Bone marrow (tissue), 2 donors: ENCODE measurements around the gene IRF7.
"Not testable (repeated sequence)": the region's sequence is repeated elsewhere in the genome, so short reads cannot be mapped to it uniquely, and the experiment has no call there.

Source experiments
- DNase-seq, 2 donors: peaks; one replicate each; lab custom pipeline; 2025; lab: John Stamatoyannopoulos, UW

The IRF7 gene

GRCh38 chr11:615504-616319, at the start of gene IRF7:
Gene IRF7 (minus strand): TSS chr11:615950. CDS start chr11:615364, 586 bp downstream.
- DNase-seq: peak; percentile 93 to 94

GRCh38 chr11:665062-665703, 49.4 kb upstream of the IRF7 start:
- no peak for DNase-seq

GRCh38 chr11:662689-663274, 47.0 kb upstream of the IRF7 start:
- peak; percentile 17 to 22 for DNase-seq

GRCh38 chr11:660681-661444, 45.1 kb upstream of the IRF7 start:
- DNase-seq: no peak

GRCh38 chr11:660281-660680, 44.5 kb upstream of the IRF7 start:
- DNase-seq: no peak

- DNase-seq: no peak
Observed at GRCh38 chr11:659532-660085, 43.9 kb upstream of the IRF7 start.

GRCh38 chr11:657691-658126, 42.0 kb upstream of the IRF7 start:
- DNase-seq: no peak

GRCh38 chr11:656866-657265, 41.1 kb upstream of the IRF7 start:
- no peak for DNase-seq

GRCh38 chr11:656426-656825, 40.7 kb upstream of the IRF7 start:
- no peak for DNase-seq

- no peak for DNase-seq
Observed at GRCh38 chr11:655036-655726, 39.4 kb upstream of the IRF7 start.

GRCh38 chr11:654444-654843, 38.7 kb upstream of the IRF7 start:
- DNase-seq: not testable (repeated sequence)

- no peak for DNase-seq
Observed at GRCh38 chr11:653837-654236, 38.1 kb upstream of the IRF7 start.

GRCh38 chr11:653136-653535, 37.4 kb upstream of the IRF7 start:
- not testable (repeated sequence) for DNase-seq

- DNase-seq: no peak
Observed at GRCh38 chr11:650482-650881, 34.7 kb upstream of the IRF7 start.

- not testable (repeated sequence) for DNase-seq
Observed at GRCh38 chr11:647672-648158, 32.0 kb upstream of the IRF7 start.

- no peak for DNase-seq
Observed at GRCh38 chr11:646214-646613, 30.5 kb upstream of the IRF7 start.

- no peak for DNase-seq
Observed at GRCh38 chr11:645536-645935, 29.8 kb upstream of the IRF7 start.

- no peak for DNase-seq
Observed at GRCh38 chr11:643849-644738, 28.3 kb upstream of the IRF7 start.

GRCh38 chr11:643366-643765, 27.6 kb upstream of the IRF7 start:
- no peak for DNase-seq

- no peak for DNase-seq
Observed at GRCh38 chr11:641806-642370, 26.1 kb upstream of the IRF7 start.
